T-cell (primary cell): Measurements from ENCODE around the gene TMEM17. TPM values are rescaled to one million over a fixed set of nuclear protein-coding genes. Genes with fewer than 3 reads are reported as not detected.

Source experiments
- ATAC-seq, 4 experiments: fragments of 200-7000 bp in 3 of 4; fragments of 150-1000 bp in 1 of 4; cut with Tn5 transposase; replicated peaks in 1 of 4; 1 replicate in 3 of 4; 2 replicates in 1 of 4; pipeline ENCODE4 v1.10.0; 2021; ENCODE audit warnings: moderate library complexity in 3 of 4, mild to moderate bottlenecking in 2 of 4, moderate number of reproducible peaks in 1 of 4
- CTCF ChIA-PET, 2 donors: fragments of 300-600 bp; sonication (Branson Sonifier 250); formaldehyde crosslinking; loops; one replicate each; lab custom pipeline; 2022; ENCODE audit warnings: antibody characterized with exemption in 2 of 2; lab: Charles Lee
- POLR2A ChIA-PET, 2 donors: fragments of 300-600 bp; sonication (Branson Sonifier 250); formaldehyde crosslinking; loops; one replicate each; lab custom pipeline; 2022; ENCODE audit warnings: antibody characterized with exemption in 2 of 2; lab: Charles Lee
- DNase-seq, 35 experiments: peaks; one replicate each; pipeline versions ENCODE4 v3.0.0 to v3.0.0-alpha.2; 2013 to 2023
- H3K27ac ChIP-seq: one replicate; pipeline ENCODE4 v1.5.1; 2013; ENCODE audit warnings: low read length
- H3K27me3 ChIP-seq, 2 experiments: replicated peaks in 1 of 2; 1 replicate in 1 of 2; 2 replicates in 1 of 2; pipeline versions ENCODE4 v1.6.1 to v1.7.0; 2013; ENCODE audit warnings: low read length in 1 of 2, mixed read lengths in 1 of 2; ENCODE audit not compliant: control insufficient read depth in 2 of 2, insufficient read depth in 2 of 2; ENCODE audit errors: extremely low read depth in 1 of 2
- H3K36me3 ChIP-seq, 2 donors: 1 replicate in 1 of 2; 2 replicates in 1 of 2; pipeline versions ENCODE4 v1.6.1 to v1.7.0; 2013; ENCODE audit warnings: low read length in 1 of 2; ENCODE audit not compliant: control insufficient read depth in 2 of 2, insufficient read depth in 1 of 2; ENCODE audit errors: extremely low read depth in 1 of 2
- H3K4me1 ChIP-seq, 2 experiments: 1 replicate in 1 of 2; 2 replicates in 1 of 2; pipeline versions ENCODE4 v1.6.1 to v1.7.0; 2013; ENCODE audit warnings: low read length in 2 of 2, mixed read lengths in 1 of 2; ENCODE audit not compliant: insufficient read depth in 2 of 2, control insufficient read depth in 1 of 2; ENCODE audit errors: extremely low read depth in 1 of 2
- H3K4me3 ChIP-seq, 2 donors: 1 replicate in 1 of 2; 2 replicates in 1 of 2; pipeline versions ENCODE4 v1.5.1 to v1.7.0; 2013; ENCODE audit warnings: mild to moderate bottlenecking in 2 of 2, low read length in 1 of 2, moderate library complexity in 1 of 2; ENCODE audit not compliant: control insufficient read depth in 1 of 2; ENCODE audit errors: extremely low read depth in 1 of 2
- H3K9me3 ChIP-seq: 2 replicates; pipeline ENCODE4 v1.7.0; 2013
- H3K27ac Mint-ChIP-seq, 2 donors: one replicate each; pipeline ENCODE4 v1.8.0; 2020 to 2021; ENCODE audit warnings: mild to moderate bottlenecking in 2 of 2, mixed read lengths in 2 of 2
- H3K27me3 Mint-ChIP-seq, 2 donors: one replicate each; pipeline ENCODE4 v1.8.0; 2021 to 2022; ENCODE audit warnings: mixed read lengths in 2 of 2
- H3K36me3 Mint-ChIP-seq: one replicate; pipeline ENCODE4 v1.8.0; 2021; ENCODE audit warnings: mixed read lengths
- H3K4me1 Mint-ChIP-seq, 3 donors: one replicate each; pipeline ENCODE4 v1.8.0; 2020 to 2022; ENCODE audit warnings: mixed read lengths in 3 of 3, mild to moderate bottlenecking in 1 of 3
- H3K4me3 Mint-ChIP-seq, 3 donors: one replicate each; pipeline ENCODE4 v1.8.0; 2020 to 2022; ENCODE audit warnings: mild to moderate bottlenecking in 3 of 3, mixed read lengths in 3 of 3, moderate library complexity in 3 of 3
- H3K9me3 Mint-ChIP-seq, 3 donors: one replicate each; pipeline ENCODE4 v1.8.0; 2020 to 2022; ENCODE audit warnings: mixed read lengths in 3 of 3
- WGBS: methylation state at CpG from one replicate; pipeline ENCODE4 v1.1.5; 2013; ENCODE audit warnings: missing lambda C conversion rate; ENCODE audit not compliant: insufficient coverage; 5-methylcytosine and 5-hydroxymethylcytosine counted together
- total RNA-seq, 35 experiments: library from RNA in 6 of 35; stranded (reverse) in 6 of 35; fragments of 120-200 nt in 1 of 35; gene quantifications; one replicate each; pipeline versions ENCODE4 v1.2.1 to v1.2.4 and lab custom pipeline; 2013 to 2026

Gene TMEM17
- total RNA-seq, 5 donors from 2014 or later (not counting 1 experiment from before 2014, with no cell fraction given), result 0.15 to 0.19 (median 0.16) TPM; not detected in 2

DNA sequence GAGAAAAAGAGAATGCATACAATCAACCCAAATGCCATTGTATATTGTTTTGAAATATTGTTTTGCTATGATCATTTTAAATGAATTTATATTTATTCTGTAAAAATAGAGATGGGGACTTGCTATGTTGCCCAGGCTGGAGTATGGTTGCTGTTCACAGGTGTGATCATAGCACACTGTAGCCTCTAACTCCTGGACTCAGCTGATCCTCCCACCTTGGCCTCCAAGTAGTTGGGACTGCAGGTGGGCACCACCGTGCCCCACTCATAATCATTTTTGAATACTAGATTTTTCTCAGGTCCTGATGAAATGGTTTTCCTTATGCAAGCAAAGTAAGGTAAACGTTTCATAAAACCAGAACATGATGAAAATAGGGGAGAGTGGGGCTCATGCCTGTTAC is 46.3 kb downstream of the TMEM17 start:
- H3K27me3 ChIP-seq, result peaks cover 0 to 24% of the 10 kb centered on the region in 2 experiments
- no peaks in the 10 kb centered on the region for H3K9me3 ChIP-seq
- POLR2A ChIA-PET, result no interaction called here
- H3K36me3 ChIP-seq, result no peaks in the 10 kb centered on the region
- H3K27ac Mint-ChIP-seq, result no peak overlapping the region
- H3K9me3 Mint-ChIP-seq, result no peaks in the 10 kb centered on the region
- no peaks in the 10 kb centered on the region for H3K36me3 Mint-ChIP-seq
- no peak for DNase-seq
- H3K4me3 Mint-ChIP-seq, result no peak overlapping the region
- no peak overlapping the region for H3K27ac ChIP-seq
- CTCF ChIA-PET, result interaction anchor here in 1 of 2 donors (3.5 kb wide), 1 partner anchor 316 kb away, joined by 12 read pairs; no protein-coding TSS in a partner anchor
- no peak for ATAC-seq
- H3K4me1 Mint-ChIP-seq, result peaks cover 0 to 4% (median 3%) of the 10 kb centered on the region in 3 donors
- peaks cover 2 to 4% of the 10 kb centered on the region in 2 donors for H3K27me3 Mint-ChIP-seq
- H3K4me3 ChIP-seq, result no peak overlapping the region
- WGBS, result no CpG with 5 or more reads among the region's 2 CpGs
- peaks cover 0 to 12% of the 10 kb centered on the region in 2 experiments for H3K4me1 ChIP-seq

DNA sequence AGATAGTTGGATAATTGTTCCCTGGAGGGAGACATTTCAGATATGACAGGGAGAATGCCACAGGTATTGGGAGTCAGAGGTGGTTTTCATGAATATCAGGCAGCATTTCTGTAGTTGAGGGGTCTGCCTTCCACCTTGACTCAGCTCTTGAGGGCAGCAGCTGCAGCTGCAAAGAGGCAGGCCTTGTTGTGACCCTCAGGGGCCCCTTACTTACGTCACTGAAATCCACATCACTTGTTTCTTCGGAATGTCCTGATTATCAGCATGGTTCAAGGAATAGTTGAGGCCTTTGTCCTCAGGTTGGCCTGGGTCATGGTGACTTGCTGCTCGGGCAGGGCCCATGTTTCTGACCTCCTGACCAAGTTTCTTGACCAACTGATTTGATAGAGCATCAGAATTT is 46.9 kb downstream of the TMEM17 start:
- Histone ChIP-seq H3K4me1 (peaks cover 0 to 12% of the 10 kb centered on the region in 2 experiments), H3K36me3 (no peaks in the 10 kb centered on the region), H3K27ac (no peak overlapping the region), H3K27me3 (peaks cover 0 to 24% of the 10 kb centered on the region in 2 experiments), H3K4me3 (no peak overlapping the region), H3K9me3 (no peaks in the 10 kb centered on the region)
- 86% methylated on average over 3 of the region's 3 CpGs for WGBS
- H3K9me3 Mint-ChIP-seq, result no peaks in the 10 kb centered on the region
- no peak overlapping the region for H3K27ac Mint-ChIP-seq
- no peak overlapping the region for H3K4me3 Mint-ChIP-seq
- peaks cover 0 to 4% (median 3%) of the 10 kb centered on the region in 3 donors for H3K4me1 Mint-ChIP-seq
- CTCF ChIA-PET, result interaction anchor here in 1 of 2 donors (3.5 kb wide), 1 partner anchor 316 kb away, joined by 12 read pairs; no protein-coding TSS in a partner anchor
- no peaks in the 10 kb centered on the region for H3K36me3 Mint-ChIP-seq
- DNase-seq, result no peak
- POLR2A ChIA-PET, result no interaction called here
- no peak for ATAC-seq
- H3K27me3 Mint-ChIP-seq, result peaks cover 2 to 4% of the 10 kb centered on the region in 2 donors

DNA sequence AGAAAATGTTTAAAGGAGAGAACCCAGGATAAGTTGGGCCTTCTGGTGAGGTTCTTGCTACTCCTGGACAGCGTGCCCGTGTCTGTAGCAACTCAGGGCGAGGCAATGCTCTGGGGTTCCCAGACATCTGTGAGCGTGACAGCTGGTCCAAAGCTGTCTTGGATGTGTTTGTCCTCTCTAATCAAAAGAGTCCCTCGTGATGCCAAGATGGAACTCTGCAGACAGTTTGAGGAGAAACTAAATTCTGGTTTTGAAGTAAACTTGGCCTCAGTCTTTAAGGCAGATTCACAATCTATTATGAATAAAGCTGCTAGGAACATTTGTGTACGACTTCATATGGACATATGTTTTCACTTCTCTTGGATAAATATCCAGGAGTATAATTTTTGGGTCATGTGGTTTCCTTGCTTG is 47.3 kb downstream of the TMEM17 start:
- peaks cover 2 to 4% of the 10 kb centered on the region in 2 donors for H3K27me3 Mint-ChIP-seq
- ATAC-seq (no peak), DNase-seq (no peak)
- peaks cover 0 to 4% (median 3%) of the 10 kb centered on the region in 3 donors for H3K4me1 Mint-ChIP-seq
- H3K4me3 ChIP-seq, result no peak overlapping the region
- no peak overlapping the region for H3K4me3 Mint-ChIP-seq
- H3K9me3 ChIP-seq, result no peaks in the 10 kb centered on the region
- ChIA-PET CTCF (interaction anchor here (2.9 to 3.0 kb wide), 2 partner anchors 11 to 316 kb away, joined by 16 to 48 read pairs; no protein-coding TSS in a partner anchor), POLR2A (no interaction called here)
- H3K27ac ChIP-seq, result no peak overlapping the region
- H3K27ac Mint-ChIP-seq, result no peak overlapping the region
- no peaks in the 10 kb centered on the region for H3K9me3 Mint-ChIP-seq
- H3K4me1 ChIP-seq, result peaks cover 0 to 12% of the 10 kb centered on the region in 2 experiments
- H3K36me3 ChIP-seq, result no peaks in the 10 kb centered on the region
- H3K27me3 ChIP-seq, result peaks cover 0 to 24% of the 10 kb centered on the region in 2 experiments
- 98% methylated on average over 4 of the region's 6 CpGs for WGBS
- no peaks in the 10 kb centered on the region for H3K36me3 Mint-ChIP-seq

DNA sequence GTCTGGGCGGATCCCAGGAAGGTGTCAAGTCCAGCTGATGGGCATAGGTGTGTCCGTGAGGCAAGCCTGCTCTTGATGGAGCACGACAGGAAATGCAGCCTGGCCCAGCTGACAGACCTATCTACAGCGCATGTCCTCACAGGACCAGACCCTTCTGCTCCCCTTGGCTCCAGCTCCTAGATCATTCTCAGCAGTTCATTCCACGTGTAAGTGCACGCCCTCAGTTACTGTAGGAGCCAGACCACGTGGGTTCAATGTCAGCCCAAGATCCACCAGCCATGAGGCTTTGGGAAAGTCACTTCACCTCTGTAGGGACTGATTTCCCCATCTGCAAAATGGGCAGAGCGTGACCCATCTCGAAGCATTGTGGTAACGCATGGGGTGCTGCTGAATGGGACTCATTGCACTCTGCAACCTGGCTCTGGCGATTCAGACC is 47.8 kb downstream of the TMEM17 start:
- no peak overlapping the region for H3K27ac ChIP-seq
- no peaks in the 10 kb centered on the region for H3K36me3 ChIP-seq
- Mint-ChIP-seq H3K36me3 (no peaks in the 10 kb centered on the region), H3K9me3 (no peaks in the 10 kb centered on the region), H3K27ac (no peak overlapping the region), H3K4me3 (peak overlapping the region in 1 of 3 donors; percentile 50), H3K4me1 (peaks cover 0 to 4% (median 3%) of the 10 kb centered on the region in 3 donors), H3K27me3 (peaks cover 2 to 4% of the 10 kb centered on the region in 2 donors)
- WGBS, result 88% methylated on average over 11 of the region's 11 CpGs
- POLR2A ChIA-PET, result no interaction called here
- CTCF ChIA-PET, result interaction anchor here (0.9 to 3.0 kb wide), 6 partner anchors 11 to 320 kb away, joined by 3 to 48 read pairs (median 10); no protein-coding TSS in a partner anchor
- no peak for ATAC-seq
- DNase-seq, result no peak
- no peaks in the 10 kb centered on the region for H3K9me3 ChIP-seq
- H3K4me1 ChIP-seq, result peaks cover 0 to 12% of the 10 kb centered on the region in 2 experiments
- no peak overlapping the region for H3K4me3 ChIP-seq
- H3K27me3 ChIP-seq, result peaks cover 0 to 24% of the 10 kb centered on the region in 2 experiments

DNA sequence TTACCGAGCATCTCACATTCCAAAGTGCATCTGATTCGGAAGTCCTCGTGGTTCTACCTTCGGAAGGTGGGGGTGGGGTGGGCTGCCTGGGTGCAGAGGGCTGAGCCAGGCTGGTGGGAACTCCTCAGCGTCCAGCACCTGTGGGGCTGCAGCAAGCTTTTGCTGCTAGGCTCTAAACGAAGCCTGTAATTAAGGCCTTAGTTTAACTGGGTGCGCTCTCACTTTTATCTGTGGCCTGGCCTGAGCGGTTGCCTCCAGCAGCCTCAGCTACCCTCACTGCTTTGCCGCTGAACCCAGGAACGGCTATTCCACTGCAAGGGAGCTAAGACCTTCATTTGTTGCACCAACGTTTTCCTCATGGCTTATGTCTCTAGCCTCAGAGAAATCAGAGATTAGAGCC is 48.4 kb downstream of the TMEM17 start:
- Histone ChIP-seq H3K9me3 (no peaks in the 10 kb centered on the region), H3K4me1 (peaks cover 0 to 12% of the 10 kb centered on the region in 2 experiments), H3K27me3 (peaks cover 0 to 24% of the 10 kb centered on the region in 2 experiments), H3K4me3 (peak overlapping the region; percentile 30 to 60), H3K27ac (no peak overlapping the region), H3K36me3 (no peaks in the 10 kb centered on the region)
- Mint-ChIP-seq H3K36me3 (no peaks in the 10 kb centered on the region), H3K4me1 (peaks cover 0 to 4% (median 3%) of the 10 kb centered on the region in 3 donors), H3K4me3 (peak overlapping the region; percentile 47 to 50 (median 49)), H3K9me3 (no peaks in the 10 kb centered on the region), H3K27me3 (peaks cover 2 to 4% of the 10 kb centered on the region in 2 donors), H3K27ac (no peak overlapping the region)
- CTCF ChIA-PET, result interaction anchor here (0.5 to 3.0 kb wide), 21 partner anchors 8 to 1263 kb away, joined by 3 to 48 read pairs (median 4); no protein-coding TSS in a partner anchor
- ATAC-seq (no peak), DNase-seq (no peak)
- WGBS, result 94% methylated on average over 7 of the region's 11 CpGs
- POLR2A ChIA-PET, result interaction anchor here in 1 of 2 donors (0.6 kb wide), 1 partner anchor 783 kb away, joined by 4 read pairs; no protein-coding TSS in a partner anchor

DNA sequence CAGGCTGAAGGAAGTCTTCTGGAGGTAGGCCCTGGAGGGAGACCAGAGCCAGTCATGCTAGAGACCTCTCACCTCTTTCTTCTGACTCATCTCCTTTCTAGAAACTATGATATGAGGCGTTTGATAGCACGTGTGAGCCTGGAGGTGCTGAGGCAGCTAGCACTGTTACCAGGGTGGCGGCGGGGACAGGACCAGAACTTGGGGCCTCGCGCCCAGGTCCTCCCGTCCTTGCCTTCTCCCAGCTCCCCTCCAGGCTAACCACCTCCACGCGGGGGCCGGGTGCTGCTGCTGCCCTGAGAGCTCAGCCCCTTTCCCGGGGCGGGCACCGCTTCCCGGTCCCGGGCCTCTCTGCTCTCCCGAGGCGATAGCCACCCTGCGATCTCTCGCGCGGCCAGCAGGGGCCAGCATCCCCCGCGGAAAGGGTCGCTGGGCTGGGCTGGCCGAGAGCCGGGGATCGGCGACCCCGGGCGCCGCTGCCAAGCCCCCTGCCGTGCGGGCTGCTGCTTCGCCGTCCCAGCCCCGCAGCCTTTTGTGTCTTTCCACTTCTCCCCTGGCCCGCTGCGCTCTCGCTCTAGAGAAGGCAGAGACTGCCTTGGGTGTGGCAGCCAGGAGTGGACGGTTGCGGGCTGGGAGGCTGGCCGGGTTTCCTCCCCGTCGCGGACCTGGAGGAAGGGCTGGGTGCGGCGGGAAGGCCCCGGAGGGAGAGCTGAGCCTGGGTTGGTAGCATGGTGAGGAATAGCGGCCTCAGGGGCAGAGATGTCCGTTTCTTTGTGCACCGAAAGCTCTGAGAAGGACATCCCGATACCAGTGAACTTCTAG is 49.1 kb downstream of the TMEM17 start:
- ChIA-PET CTCF (interaction anchor here (0.5 to 3.0 kb wide), 26 partner anchors 7 to 1263 kb away, joined by 3 to 48 read pairs (median 4); no protein-coding TSS in a partner anchor), POLR2A (interaction anchor here in 1 of 2 donors (0.6 kb wide), 1 partner anchor 783 kb away, joined by 4 read pairs; no protein-coding TSS in a partner anchor)
- no peaks in the 10 kb centered on the region for H3K9me3 Mint-ChIP-seq
- peaks cover 0 to 12% of the 10 kb centered on the region in 2 experiments for H3K4me1 ChIP-seq
- H3K27me3 ChIP-seq, result peaks cover 0 to 22% of the 10 kb centered on the region in 2 experiments
- H3K4me3 ChIP-seq, result peak overlapping the region; percentile 30 to 60
- H3K4me1 Mint-ChIP-seq, result peaks cover 0 to 4% (median 3%) of the 10 kb centered on the region in 3 donors
- no peaks in the 10 kb centered on the region for H3K36me3 ChIP-seq
- peak; percentile 15 to 69 (median 50) for DNase-seq
- no peak overlapping the region for H3K27ac Mint-ChIP-seq
- H3K9me3 ChIP-seq, result no peaks in the 10 kb centered on the region
- WGBS, result 10% methylated on average over 50 of the region's 52 CpGs
- H3K36me3 Mint-ChIP-seq, result no peaks in the 10 kb centered on the region
- ATAC-seq, result peak; percentile 76 to 88 (median 80)
- H3K27me3 Mint-ChIP-seq, result peaks cover 2 to 4% of the 10 kb centered on the region in 2 donors
- no peak overlapping the region for H3K27ac ChIP-seq
- peak overlapping the region; percentile 47 to 50 (median 49) for H3K4me3 Mint-ChIP-seq
